GM23338 (cell line): ENCODE measurements around the gene CHD5.

Experiments
- CREB1 ChIP-seq: fragments of 250-450 bp; sonication (Bioruptor Pico); IDR thresholded peaks from 2 replicates; pipeline ENCODE4 v1.5.0; 2020; ENCODE audit warnings: low read depth, mild to moderate bottlenecking, moderate library complexity
- CTCF ChIP-seq, 2 experiments: fragments of 200-600 bp in 1 of 2; sonication (generic) in 1 of 2; conservative IDR thresholded peaks; 2 replicates each; pipeline versions ENCODE4 v1.5.1 to v1.6.1; 2016 to 2017; ENCODE audit warnings: antibody characterized with exemption in 2 of 2, low read depth in 2 of 2, mild to moderate bottlenecking in 2 of 2, moderate library complexity in 1 of 2
- POLR2AphosphoS5 ChIP-seq: IDR thresholded peaks from 2 replicates; pipeline ENCODE4 v1.6.1; 2016; ENCODE audit warnings: antibody characterized with exemption, low read depth

- TF ChIP-seq CTCF (conservative IDR thresholded peaks at IDR 0.05; ENCODE audit: low read depth in 2 of 2) (peak; percentile 28 to 32; a peak in 2 of 4 replicates), CREB1 (no peak), POLR2AphosphoS5 (no peak)
Observed at GRCh38 chr1:6162773-6163172, 17.3 kb downstream of the CHD5 start.
